Stimulated activated CD8-positive, alpha-beta memory T cell treated with anti-CD3 and anti-CD28 coated beads, Interleukin-15, amount 100 ng/mL, for 1 hour (primary cell): ENCODE results near the gene FLT4.

ENCODE experiments used
- DNase-seq: peaks from one replicate; pipeline ENCODE4 v3.0.0-alpha.2; 2020; ENCODE audit warnings: low read depth

Gene FLT4

GRCh38 chr5:180642181-180642775, 7.1 kb downstream of the FLT4 start:
- DNase-seq: no peak

GRCh38 chr5:180641566-180641900, 7.9 kb downstream of the FLT4 start:
- no peak for DNase-seq

GRCh38 chr5:180640861-180641565, 8.4 kb downstream of the FLT4 start:
- DNase-seq: no peak

GRCh38 chr5:180640611-180640860, 8.9 kb downstream of the FLT4 start:
- DNase-seq: no peak

GRCh38 chr5:180639741-180640610, 9.4 kb downstream of the FLT4 start:
- no peak for DNase-seq

- DNase-seq: no peak
These were observed 10.1 kb downstream of the FLT4 start for GRCh38 chr5:180639287-180639686.

GRCh38 chr5:180637962-180638680, 11.3 kb downstream of the FLT4 start:
- no peak for DNase-seq

- DNase-seq: no peak
These were observed 12.9 kb downstream of the FLT4 start for GRCh38 chr5:180636403-180637075.

GRCh38 chr5:180636016-180636402, 13.4 kb downstream of the FLT4 start:
- no peak for DNase-seq

- DNase-seq: no peak
These were observed 15.9 kb downstream of the FLT4 start for GRCh38 chr5:180633283-180634177.

GRCh38 chr5:180632768-180633167, 16.6 kb downstream of the FLT4 start:
- no peak for DNase-seq

- no peak for DNase-seq
These were observed 17.6 kb downstream of the FLT4 start for GRCh38 chr5:180631549-180632383.

GRCh38 chr5:180630426-180630825, 19.0 kb downstream of the FLT4 start:
- no peak for DNase-seq

- DNase-seq: no peak
These were observed 19.5 kb downstream of the FLT4 start for GRCh38 chr5:180629831-180630382.

GRCh38 chr5:180628827-180629750, 20.3 kb downstream of the FLT4 start:
- no peak for DNase-seq

- DNase-seq: no peak
These were observed 21.2 kb downstream of the FLT4 start for GRCh38 chr5:180628211-180628610.

- no peak for DNase-seq
These were observed 21.8 kb downstream of the FLT4 start for GRCh38 chr5:180627386-180628120.
